Measurements from ENCODE around the gene MRM2. TPM values are rescaled to one million over a fixed set of nuclear protein-coding genes. Genes with fewer than 3 reads are reported as not detected.

MRM2 gene
- total and polyA plus RNA-seq, 4 donors: 11.5 to 19.8 (median 14.7) TPM

- Histone ChIP-seq H3K27ac (ENCODE audit: low read depth in 1 of 2, low read length in 2 of 2) (no peak overlapping the region), H3K9me3 (ENCODE audit: control insufficient read depth, low read length) (no peaks in the 10 kb centered on the region), H3K27me3 (ENCODE audit: control insufficient read depth in 1 of 2, insufficient read depth in 2 of 2, low read length in 1 of 2) (no peaks in the 10 kb centered on the region), H3K4me3 (ENCODE audit: low read length in 2 of 2) (no peak overlapping the region), H3K36me3 (ENCODE audit: control insufficient read depth in 1 of 2, insufficient read depth in 2 of 2, low read length in 1 of 2) (peaks cover 0 to 2% of the 10 kb centered on the region in 2 donors), H3K4me1 (ENCODE audit: control insufficient read depth in 1 of 2, insufficient read depth in 2 of 2, low read length in 2 of 2) (no peaks in the 10 kb centered on the region)
- DNase-seq (no peak), ATAC-seq (ENCODE audit: low FRiP score) (no peak)
- WGBS, 2 donors: 59 to 66% methylated on average over 9 of the region's 9 CpGs
- intact Hi-C loops (cut with DNase I): no loop called here
Measured at GRCh38 chr7:2281541-2281940, 39.5 kb upstream of the MRM2 start.

GRCh38 chr7:2280424-2280823 lies 38.4 kb upstream of the MRM2 start:
- no peak overlapping the region for H3K27ac ChIP-seq (ENCODE audit: low read depth in 1 of 2, low read length in 2 of 2)
- H3K4me3 ChIP-seq (ENCODE audit: low read length in 2 of 2): no peak overlapping the region
- ATAC-seq (ENCODE audit: low FRiP score): no peak
- H3K36me3 ChIP-seq (ENCODE audit: control insufficient read depth in 1 of 2, insufficient read depth in 2 of 2, low read length in 1 of 2): peaks cover 0 to 2% of the 10 kb centered on the region in 2 donors
- WGBS, 2 donors: 94 to 96% methylated on average over 2 of the region's 2 CpGs
- no peaks in the 10 kb centered on the region for H3K4me1 ChIP-seq (ENCODE audit: control insufficient read depth in 1 of 2, insufficient read depth in 2 of 2, low read length in 2 of 2)
- intact Hi-C loops (cut with DNase I): no loop called here
- no peak for DNase-seq
- no peaks in the 10 kb centered on the region for H3K9me3 ChIP-seq (ENCODE audit: control insufficient read depth, low read length)
- H3K27me3 ChIP-seq (ENCODE audit: control insufficient read depth in 1 of 2, insufficient read depth in 2 of 2, low read length in 1 of 2): no peaks in the 10 kb centered on the region

GRCh38 chr7:2279896-2280295 lies 37.9 kb upstream of the MRM2 start:
- no peaks in the 10 kb centered on the region for H3K4me1 ChIP-seq (ENCODE audit: control insufficient read depth in 1 of 2, insufficient read depth in 2 of 2, low read length in 2 of 2)
- no peaks in the 10 kb centered on the region for H3K9me3 ChIP-seq (ENCODE audit: control insufficient read depth, low read length)
- H3K27me3 ChIP-seq (ENCODE audit: control insufficient read depth in 1 of 2, insufficient read depth in 2 of 2, low read length in 1 of 2): no peaks in the 10 kb centered on the region
- no peak overlapping the region for H3K4me3 ChIP-seq (ENCODE audit: low read length in 2 of 2)
- H3K27ac ChIP-seq (ENCODE audit: low read depth in 1 of 2, low read length in 2 of 2): no peak overlapping the region
- WGBS, 2 donors: 55 to 59% methylated on average over 4 of the region's 4 CpGs
- intact Hi-C loops (cut with DNase I): no loop called here
- peaks cover 0 to 2% of the 10 kb centered on the region in 2 donors for H3K36me3 ChIP-seq (ENCODE audit: control insufficient read depth in 1 of 2, insufficient read depth in 2 of 2, low read length in 1 of 2)
- DNase-seq: no peak
- no peak for ATAC-seq (ENCODE audit: low FRiP score)

GRCh38 chr7:2278026-2278425 lies 36.0 kb upstream of the MRM2 start:
- Histone ChIP-seq H3K36me3 (ENCODE audit: control insufficient read depth in 1 of 2, insufficient read depth in 2 of 2, low read length in 1 of 2) (peaks cover 0 to 2% of the 10 kb centered on the region in 2 donors), H3K27ac (ENCODE audit: low read depth in 1 of 2, low read length in 2 of 2) (no peak overlapping the region), H3K9me3 (ENCODE audit: control insufficient read depth, low read length) (no peaks in the 10 kb centered on the region), H3K4me3 (ENCODE audit: low read length in 2 of 2) (no peak overlapping the region), H3K4me1 (ENCODE audit: control insufficient read depth in 1 of 2, insufficient read depth in 2 of 2, low read length in 2 of 2) (no peaks in the 10 kb centered on the region), H3K27me3 (ENCODE audit: control insufficient read depth in 1 of 2, insufficient read depth in 2 of 2, low read length in 1 of 2) (no peaks in the 10 kb centered on the region)
- ATAC-seq (ENCODE audit: low FRiP score): no peak
- DNase-seq: no peak
- WGBS, 2 donors: 91 to 93% methylated on average over 11 of the region's 11 CpGs
- intact Hi-C loops (cut with DNase I): no loop called here

GRCh38 chr7:2276107-2276506 lies 34.1 kb upstream of the MRM2 start:
- WGBS, 2 donors: 86 to 88% methylated on average over 18 of the region's 18 CpGs
- H3K36me3 ChIP-seq (ENCODE audit: control insufficient read depth in 1 of 2, insufficient read depth in 2 of 2, low read length in 1 of 2): peaks cover 0 to 6% of the 10 kb centered on the region in 2 donors
- ATAC-seq (ENCODE audit: low FRiP score) (no peak), DNase-seq (no peak)
- no peaks in the 10 kb centered on the region for H3K27me3 ChIP-seq (ENCODE audit: control insufficient read depth in 1 of 2, insufficient read depth in 2 of 2, low read length in 1 of 2)
- H3K9me3 ChIP-seq (ENCODE audit: control insufficient read depth, low read length): no peaks in the 10 kb centered on the region
- intact Hi-C loops (cut with DNase I): no loop called here
- no peaks in the 10 kb centered on the region for H3K4me1 ChIP-seq (ENCODE audit: control insufficient read depth in 1 of 2, insufficient read depth in 2 of 2, low read length in 2 of 2)
- H3K4me3 ChIP-seq (ENCODE audit: low read length in 2 of 2): no peak overlapping the region
- H3K27ac ChIP-seq (ENCODE audit: low read depth in 1 of 2, low read length in 2 of 2): no peak overlapping the region

- Histone ChIP-seq H3K4me3 (ENCODE audit: low read length in 2 of 2) (no peak overlapping the region), H3K9me3 (ENCODE audit: control insufficient read depth, low read length) (no peaks in the 10 kb centered on the region), H3K27ac (ENCODE audit: low read depth in 1 of 2, low read length in 2 of 2) (no peak overlapping the region), H3K4me1 (ENCODE audit: control insufficient read depth in 1 of 2, insufficient read depth in 2 of 2, low read length in 2 of 2) (no peaks in the 10 kb centered on the region), H3K27me3 (ENCODE audit: control insufficient read depth in 1 of 2, insufficient read depth in 2 of 2, low read length in 1 of 2) (no peaks in the 10 kb centered on the region), H3K36me3 (ENCODE audit: control insufficient read depth in 1 of 2, insufficient read depth in 2 of 2, low read length in 1 of 2) (peaks cover under 1 to 6% of the 10 kb centered on the region in 2 donors)
- ATAC-seq (ENCODE audit: low FRiP score) (no peak), DNase-seq (no peak)
- intact Hi-C loops (cut with DNase I): no loop called here
- 90% methylated on average over 18 of the region's 18 CpGs for WGBS, 2 donors
Measured at GRCh38 chr7:2275101-2275500, 33.1 kb upstream of the MRM2 start.

- Histone ChIP-seq H3K27me3 (ENCODE audit: control insufficient read depth in 1 of 2, insufficient read depth in 2 of 2, low read length in 1 of 2) (no peaks in the 10 kb centered on the region), H3K9me3 (ENCODE audit: control insufficient read depth, low read length) (no peaks in the 10 kb centered on the region), H3K27ac (ENCODE audit: low read depth in 1 of 2, low read length in 2 of 2) (no peak overlapping the region), H3K36me3 (ENCODE audit: control insufficient read depth in 1 of 2, insufficient read depth in 2 of 2, low read length in 1 of 2) (peaks cover 5 to 6% of the 10 kb centered on the region in 2 donors), H3K4me1 (ENCODE audit: control insufficient read depth in 1 of 2, insufficient read depth in 2 of 2, low read length in 2 of 2) (no peaks in the 10 kb centered on the region), H3K4me3 (ENCODE audit: low read length in 2 of 2) (no peak overlapping the region)
- DNase-seq (no peak), ATAC-seq (ENCODE audit: low FRiP score) (no peak)
- intact Hi-C loops (cut with DNase I): no loop called here
- 80 to 90% methylated on average over 7 of the region's 7 CpGs for WGBS, 2 donors
Measured at GRCh38 chr7:2274666-2275065, 32.7 kb upstream of the MRM2 start.

- WGBS, 2 donors: 97 to 98% methylated on average over 20 of the region's 20 CpGs
- no peak overlapping the region for H3K4me3 ChIP-seq (ENCODE audit: low read length in 2 of 2)
- DNase-seq (no peak), ATAC-seq (ENCODE audit: low FRiP score) (peak; percentile 37)
- no peaks in the 10 kb centered on the region for H3K27me3 ChIP-seq (ENCODE audit: control insufficient read depth in 1 of 2, insufficient read depth in 2 of 2, low read length in 1 of 2)
- intact Hi-C loops (cut with DNase I): no loop called here
- no peak overlapping the region for H3K27ac ChIP-seq (ENCODE audit: low read depth in 1 of 2, low read length in 2 of 2)
- no peaks in the 10 kb centered on the region for H3K4me1 ChIP-seq (ENCODE audit: control insufficient read depth in 1 of 2, insufficient read depth in 2 of 2, low read length in 2 of 2)
- peaks cover 6% of the 10 kb centered on the region in 2 donors for H3K36me3 ChIP-seq (ENCODE audit: control insufficient read depth in 1 of 2, insufficient read depth in 2 of 2, low read length in 1 of 2)
- H3K9me3 ChIP-seq (ENCODE audit: control insufficient read depth, low read length): no peaks in the 10 kb centered on the region
Measured at GRCh38 chr7:2273866-2274265, 31.9 kb upstream of the MRM2 start.

- H3K4me3 ChIP-seq (ENCODE audit: low read length in 2 of 2): no peak overlapping the region
- ATAC-seq (ENCODE audit: low FRiP score) (no peak), DNase-seq (no peak)
- H3K36me3 ChIP-seq (ENCODE audit: control insufficient read depth in 1 of 2, insufficient read depth in 2 of 2, low read length in 1 of 2): peaks cover 4 to 6% of the 10 kb centered on the region in 2 donors
- H3K4me1 ChIP-seq (ENCODE audit: control insufficient read depth in 1 of 2, insufficient read depth in 2 of 2, low read length in 2 of 2): no peaks in the 10 kb centered on the region
- no peak overlapping the region for H3K27ac ChIP-seq (ENCODE audit: low read depth in 1 of 2, low read length in 2 of 2)
- H3K9me3 ChIP-seq (ENCODE audit: control insufficient read depth, low read length): no peaks in the 10 kb centered on the region
- H3K27me3 ChIP-seq (ENCODE audit: control insufficient read depth in 1 of 2, insufficient read depth in 2 of 2, low read length in 1 of 2): no peaks in the 10 kb centered on the region
- intact Hi-C loops (cut with DNase I): no loop called here
- 83 to 86% methylated on average over 9 of the region's 9 CpGs for WGBS, 2 donors
Measured at GRCh38 chr7:2272031-2272430, 30.0 kb upstream of the MRM2 start.

Data from aorta (tissue), 5 donors.